Pancreas (tissue), 10 donors: ENCODE measurements around the gene NDUFAF2. TPM values are rescaled to one million over a fixed set of nuclear protein-coding genes. Genes with fewer than 3 reads are reported as not detected.

Experiments
- ATAC-seq, 4 donors: fragments of 200-7000 bp; cut with Tn5 transposase; one replicate each; pipeline versions ENCODE4 v1.8.0 to v1.9.1; 2020; ENCODE audit warnings: mild to moderate bottlenecking in 4 of 4, moderate library complexity in 4 of 4
- DNase-seq, 6 donors: peaks; one replicate each; pipeline ENCODE4 v3.0.0-alpha.2; 2020
- FAIRE-seq: peaks from 2 replicates; lab custom pipeline; 2012; peaks lifted over from hg19 to GRCh38; lab: Jason Lieb, UNC
- H3K27ac ChIP-seq, 4 donors: fragments of 200-600 bp; sonication (generic); 1 replicate in 3 of 4; 2 replicates in 1 of 4; pipeline versions ENCODE4 v1.5.0 to v1.8.0; 2020
- H3K27me3 ChIP-seq, 4 donors: fragments of 200-600 bp; one replicate each; pipeline ENCODE4 v1.8.0; 2021
- H3K36me3 ChIP-seq, 3 donors: fragments of 200-600 bp; sonication (generic) in 1 of 3; one replicate each; pipeline versions ENCODE4 v1.5.0 to v1.8.0; 2020 to 2021
- H3K4me1 ChIP-seq, 3 donors: fragments of 200-600 bp; one replicate each; pipeline ENCODE4 v1.8.0; 2021
- H3K4me3 ChIP-seq, 4 donors: fragments of 200-600 bp; sonication (generic) in 2 of 4; one replicate each; pipeline versions ENCODE4 v1.5.0 to v1.8.0; 2020 to 2021
- H3K9me3 ChIP-seq, 4 donors: fragments of 200-600 bp; one replicate each; pipeline ENCODE4 v1.8.0; 2021
- WGBS, 2 donors: extraction: QIAGEN DNeasy Blood & Tissue Kit; methylation state at CpG; one replicate each; pipeline ENCODE4 v1.1.7; 2013; 5-methylcytosine and 5-hydroxymethylcytosine counted together
- intact Hi-C, 3 donors: fragments of 100-400 bp; cut with DNase I; formaldehyde crosslinking; loops; one replicate each; pipeline versions ENCODE4 v1.11.1 to v1.14.2; 2022
- polyA plus RNA-seq, 2 donors: library from polyadenylated mRNA; stranded (reverse); fragments of 200-250 nt; gene quantifications; one replicate each; pipeline ENCODE4 v1.2.3, GENCODE V29; 2013
- total RNA-seq, 6 donors: library from RNA; stranded (reverse); fragmentation: NEBNext Ultra II Directional in 4 of 6; extraction: Animal tissue kit (Norgen Biotek cat#: 25700) in 4 of 6; gene quantifications; one replicate each; pipeline versions ENCODE4 v1.2.1 to v1.2.4, GENCODE V29; 2021 to 2023
- TF ChIP-seq, protein P1 (sequence below), 4 donors: fragments of 200-600 bp; sonication (generic) in 3 of 4; IDR thresholded peaks; one replicate each; pipeline versions ENCODE4 v1.5.0 to v1.8.0; 2021; ENCODE audit warnings: antibody characterized with exemption in 4 of 4
- donor health status: healthy with polysubstance abuse.
- donor health status: DM: no; HTN: no; CAD: no; lungs with moderate emphysema.
- donor health status: DM: no; HTN: no; CAD: no.
- donor health status: control.
- donor health status: control.
- donor health status: Bipolar disorder and iron deficiency.
- donor health status: DM: yes; HTN: yes; CAD: no.
- donor health status: DM: no; HTN: no; CAD: no.
- donor health status: DM: no; HTN: no; CAD: no.
- donor health status: DM: yes; HTN: yes; CAD: no.

The NDUFAF2 gene
- total and polyA plus RNA-seq, 8 donors: 9.4 to 28.6 (median 12.8) TPM

DNA sequence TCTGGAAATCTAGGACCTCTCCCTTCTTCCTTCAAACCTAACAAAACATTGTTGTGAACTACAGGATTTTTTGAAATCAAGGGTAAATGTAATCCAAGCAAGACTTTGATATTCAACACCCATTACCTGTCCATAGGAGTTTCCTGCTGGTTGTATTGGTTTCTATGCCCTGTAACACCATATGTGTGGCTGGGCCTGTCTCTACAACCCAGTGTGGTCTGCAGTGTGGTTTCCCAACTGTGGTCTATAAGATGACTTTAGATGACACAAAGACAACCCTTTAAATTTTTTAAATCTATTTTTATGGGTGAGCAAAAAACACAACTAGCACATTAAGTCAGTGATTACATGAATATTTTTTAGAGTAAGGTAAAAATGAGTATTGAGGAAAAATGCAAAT is 124.1 kb downstream of the NDUFAF2 start:
- TF ChIP-seq, protein P1, sequence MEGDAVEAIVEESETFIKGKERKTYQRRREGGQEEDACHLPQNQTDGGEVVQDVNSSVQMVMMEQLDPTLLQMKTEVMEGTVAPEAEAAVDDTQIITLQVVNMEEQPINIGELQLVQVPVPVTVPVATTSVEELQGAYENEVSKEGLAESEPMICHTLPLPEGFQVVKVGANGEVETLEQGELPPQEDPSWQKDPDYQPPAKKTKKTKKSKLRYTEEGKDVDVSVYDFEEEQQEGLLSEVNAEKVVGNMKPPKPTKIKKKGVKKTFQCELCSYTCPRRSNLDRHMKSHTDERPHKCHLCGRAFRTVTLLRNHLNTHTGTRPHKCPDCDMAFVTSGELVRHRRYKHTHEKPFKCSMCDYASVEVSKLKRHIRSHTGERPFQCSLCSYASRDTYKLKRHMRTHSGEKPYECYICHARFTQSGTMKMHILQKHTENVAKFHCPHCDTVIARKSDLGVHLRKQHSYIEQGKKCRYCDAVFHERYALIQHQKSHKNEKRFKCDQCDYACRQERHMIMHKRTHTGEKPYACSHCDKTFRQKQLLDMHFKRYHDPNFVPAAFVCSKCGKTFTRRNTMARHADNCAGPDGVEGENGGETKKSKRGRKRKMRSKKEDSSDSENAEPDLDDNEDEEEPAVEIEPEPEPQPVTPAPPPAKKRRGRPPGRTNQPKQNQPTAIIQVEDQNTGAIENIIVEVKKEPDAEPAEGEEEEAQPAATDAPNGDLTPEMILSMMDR (IDR thresholded peaks at IDR 0.05): no peak
- Histone ChIP-seq H3K27ac (no peak overlapping the region), H3K4me3 (no peak overlapping the region), H3K27me3 (no peaks in the 10 kb centered on the region), H3K9me3 (no peaks in the 10 kb centered on the region), H3K4me1 (peaks cover 0 to 3% (median 0%) of the 10 kb centered on the region in 3 donors), H3K36me3 (no peaks in the 10 kb centered on the region)
- intact Hi-C loops: no loop called here
- FAIRE-seq (no peak), ATAC-seq (no peak), DNase-seq (no peak)

DNA sequence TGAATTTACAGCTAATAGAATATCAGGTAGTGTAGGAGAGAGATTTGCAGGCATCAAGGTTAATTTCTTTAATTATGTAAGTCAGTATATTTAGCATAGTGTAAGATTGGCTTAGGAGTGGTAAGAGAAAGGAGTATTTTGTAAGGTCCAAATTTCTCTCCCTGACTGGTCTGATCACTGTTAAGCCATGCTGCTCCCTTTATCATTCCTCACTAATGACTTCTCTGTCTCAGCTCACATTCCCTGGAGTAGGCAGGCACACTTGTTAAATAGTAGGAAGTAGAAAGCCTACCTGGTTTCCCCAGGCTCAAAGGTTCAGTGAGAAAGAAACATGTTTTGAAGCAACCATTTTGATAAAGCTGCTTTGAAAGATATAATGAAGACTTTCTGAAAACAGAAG is 126.5 kb downstream of the NDUFAF2 start:
- Histone ChIP-seq H3K27ac (no peak overlapping the region), H3K4me3 (no peak overlapping the region), H3K27me3 (no peaks in the 10 kb centered on the region), H3K4me1 (peaks cover 0 to 3% (median 0%) of the 10 kb centered on the region in 3 donors), H3K9me3 (no peaks in the 10 kb centered on the region), H3K36me3 (no peaks in the 10 kb centered on the region)
- DNase-seq: no peak
- intact Hi-C loops: no loop called here
- no peak for ATAC-seq
- no peak for FAIRE-seq
- TF ChIP-seq, protein P1 (IDR thresholded peaks at IDR 0.05): no peak

DNA sequence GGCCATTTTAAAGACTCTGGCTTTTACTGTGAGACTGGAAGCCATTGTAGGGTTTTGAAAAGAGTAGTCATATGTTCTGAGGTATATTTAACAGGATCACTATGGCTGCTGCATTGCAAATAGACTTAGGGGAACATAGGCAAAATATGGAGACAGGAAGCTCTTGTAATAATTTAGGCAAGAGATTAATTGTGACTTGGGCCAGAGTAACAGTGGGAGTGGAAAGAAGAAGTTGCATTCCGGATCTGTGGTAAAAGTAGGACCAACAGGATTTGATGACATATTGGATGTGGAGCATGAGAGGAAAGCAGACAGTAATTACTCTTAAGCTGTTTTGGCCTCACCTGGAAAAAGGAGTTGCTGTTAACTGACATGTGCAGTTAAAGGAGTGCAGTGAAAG is 131.6 kb downstream of the NDUFAF2 start:
- FAIRE-seq (no peak), ATAC-seq (no peak), DNase-seq (no peak)
- WGBS, 2 donors: 80 to 96% methylated on average over 1 of the region's 1 CpG
- H3K36me3 ChIP-seq: no peaks in the 10 kb centered on the region
- TF ChIP-seq, protein P1 (IDR thresholded peaks at IDR 0.05): no peak
- H3K4me3 ChIP-seq: no peak overlapping the region
- H3K27me3 ChIP-seq: no peaks in the 10 kb centered on the region
- no peak overlapping the region for H3K27ac ChIP-seq
- intact Hi-C loops: no loop called here
- no peaks in the 10 kb centered on the region for H3K4me1 ChIP-seq
- no peaks in the 10 kb centered on the region for H3K9me3 ChIP-seq

DNA sequence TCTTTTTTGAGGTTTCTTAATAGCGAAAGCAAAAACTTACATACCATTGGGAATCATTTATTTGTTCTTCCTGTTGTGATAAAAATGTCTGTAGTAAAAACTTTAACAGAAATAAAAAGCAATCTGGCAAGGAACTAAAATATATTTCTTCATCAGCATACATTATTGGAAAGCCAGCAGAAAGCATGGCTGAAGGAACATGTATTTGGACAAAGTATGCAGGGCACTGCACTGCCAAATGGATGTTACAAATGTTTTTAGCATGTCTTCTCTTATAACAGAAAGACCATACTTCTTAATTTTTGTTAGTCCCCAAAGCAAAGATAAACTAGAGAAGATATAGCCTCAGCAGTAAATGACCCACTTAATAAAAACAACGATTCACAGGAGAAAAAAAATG is 136.7 kb downstream of the NDUFAF2 start:
- Histone ChIP-seq H3K4me1 (no peaks in the 10 kb centered on the region), H3K27me3 (no peaks in the 10 kb centered on the region), H3K4me3 (no peak overlapping the region), H3K9me3 (no peaks in the 10 kb centered on the region), H3K27ac (no peak overlapping the region), H3K36me3 (no peaks in the 10 kb centered on the region)
- intact Hi-C loops: no loop called here
- FAIRE-seq (no peak), DNase-seq (no peak), ATAC-seq (no peak)
- 80 to 82% methylated on average over 2 of the region's 2 CpGs for WGBS, 2 donors
- TF ChIP-seq, protein P1 (IDR thresholded peaks at IDR 0.05): no peak

DNA sequence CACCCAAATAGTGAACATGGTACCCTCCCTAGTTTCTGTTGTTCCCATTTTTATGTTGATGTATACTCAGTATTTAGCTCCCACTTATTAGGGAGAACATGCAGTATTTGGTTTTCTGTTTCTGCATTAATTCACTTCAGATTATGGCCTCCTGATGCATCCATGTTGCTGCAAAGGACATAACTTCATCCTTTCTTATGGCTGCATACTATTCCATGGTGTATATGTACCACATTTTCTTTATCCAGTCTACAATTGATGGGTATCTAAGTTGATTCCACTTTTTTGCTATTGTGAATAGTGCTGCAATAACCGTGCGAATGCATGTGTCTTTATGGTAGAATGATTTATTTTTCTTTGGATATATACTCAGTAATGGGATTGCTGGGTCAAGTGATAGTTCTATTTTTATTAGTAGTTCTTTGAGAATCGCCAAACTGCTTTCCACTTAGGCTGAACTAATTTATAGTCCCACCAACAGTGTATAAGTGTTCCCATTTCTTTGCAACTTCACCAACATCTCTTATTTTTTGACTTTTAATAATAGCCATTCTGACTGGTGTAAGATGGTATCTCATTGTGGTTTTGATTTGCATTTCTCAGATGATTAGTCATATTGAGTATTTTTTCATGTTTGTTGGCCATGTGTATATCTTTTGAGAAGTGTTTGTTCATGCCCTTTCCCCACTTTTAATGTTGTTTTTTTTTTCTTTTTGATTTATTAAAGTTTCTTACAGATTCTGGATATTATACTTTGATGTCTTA is 137.7 kb downstream of the NDUFAF2 start:
- intact Hi-C loops: no loop called here
- Histone ChIP-seq H3K27me3 (no peaks in the 10 kb centered on the region), H3K36me3 (no peaks in the 10 kb centered on the region), H3K27ac (no peak overlapping the region), H3K9me3 (no peaks in the 10 kb centered on the region), H3K4me3 (no peak overlapping the region), H3K4me1 (no peaks in the 10 kb centered on the region)
- FAIRE-seq (no peak), DNase-seq (no peak), ATAC-seq (no peak)
- 97% methylated on average over 3 of the region's 3 CpGs for WGBS, 2 donors
- TF ChIP-seq, protein P1 (IDR thresholded peaks at IDR 0.05): no peak
